GM23338 (cell line): ENCODE data around the gene RASGRF2. TPM values are rescaled to one million over a fixed set of nuclear protein-coding genes. Genes with fewer than 3 reads are reported as not detected.
A peak's percentile ranks its signal among the peaks of the same experiment; 100 is the strongest.

ENCODE experiments used
- ATAC-seq: fragments of 200-7000 bp; cut with Tn5 transposase; 3 replicates; pipeline ENCODE4 v1.9.1; 2020
- DNase-seq: peaks from one replicate; pipeline ENCODE4 v3.0.0-alpha.2; 2015; ENCODE audit warnings: low spot score
- H2AFZ ChIP-seq: fragments of 200-600 bp; sonication (generic); 2 replicates; pipeline ENCODE4 v1.8.0; 2016; ENCODE audit warnings: antibody characterized with exemption, mild to moderate bottlenecking, moderate library complexity
- H3F3A ChIP-seq: fragments of 200-600 bp; sonication (generic); replicated peaks from 2 replicates; pipeline ENCODE4 v1.8.0; 2017; ENCODE audit warnings: antibody characterized with exemption, mixed run types, low read depth
- H3K27ac ChIP-seq: fragments of 200-600 bp; sonication (generic); 2 replicates; pipeline ENCODE4 v1.6.1; 2016; ENCODE audit warnings: low read depth
- H3K27me3 ChIP-seq: fragments of 200-600 bp; sonication (generic); 2 replicates; pipeline ENCODE4 v1.8.0; 2016; ENCODE audit warnings: mild to moderate bottlenecking, mixed run types, moderate library complexity; ENCODE audit not compliant: insufficient read depth
- H3K36me3 ChIP-seq: fragments of 200-600 bp; sonication (generic); 2 replicates; pipeline ENCODE4 v1.8.0; 2016; ENCODE audit warnings: mild to moderate bottlenecking; ENCODE audit not compliant: insufficient read depth
- H3K4me1 ChIP-seq: fragments of 200-600 bp; sonication (generic); 2 replicates; pipeline ENCODE4 v1.8.0; 2016; ENCODE audit warnings: mild to moderate bottlenecking, moderate library complexity; ENCODE audit not compliant: insufficient read depth
- H3K4me2 ChIP-seq: fragments of 200-600 bp; sonication (generic); 2 replicates; pipeline ENCODE4 v1.7.1; 2017; ENCODE audit warnings: mixed run types
- H3K4me3 ChIP-seq: fragments of 200-600 bp; sonication (generic); 2 replicates; pipeline ENCODE4 v1.6.1; 2016; ENCODE audit warnings: mixed run types
- H3K79me2 ChIP-seq: fragments of 200-600 bp; sonication (generic); replicated peaks from 2 replicates; pipeline ENCODE4 v1.8.0; 2017; ENCODE audit warnings: mild to moderate bottlenecking; ENCODE audit not compliant: insufficient read depth
- H3K9me2 ChIP-seq: fragments of 200-600 bp; sonication (generic); 2 replicates; pipeline ENCODE4 v1.8.0; 2017; ENCODE audit not compliant: insufficient read depth
- H4K20me1 ChIP-seq: fragments of 200-600 bp; sonication (generic); replicated peaks from 2 replicates; pipeline ENCODE4 v1.8.0; 2017; ENCODE audit warnings: mild to moderate bottlenecking; ENCODE audit not compliant: insufficient read depth
- H3K27ac Mint-ChIP-seq: 2 replicates; pipeline ENCODE4 v1.8.0; 2020; ENCODE audit warnings: inconsistent platforms, mild to moderate bottlenecking, moderate library complexity, mixed read lengths
- H3K27me3 Mint-ChIP-seq: 3 replicates; pipeline ENCODE4 v1.8.0; 2022; ENCODE audit warnings: low read depth, mild to moderate bottlenecking, moderate library complexity, mixed read lengths, inconsistent platforms; ENCODE audit not compliant: insufficient read depth, poor library complexity
- H3K36me3 Mint-ChIP-seq: 3 replicates; pipeline ENCODE4 v1.8.0; 2021; ENCODE audit warnings: low read depth, mild to moderate bottlenecking, inconsistent platforms, moderate library complexity, mixed read lengths
- H3K4me1 Mint-ChIP-seq: 3 replicates; pipeline ENCODE4 v1.8.0; 2020; ENCODE audit warnings: mild to moderate bottlenecking, inconsistent platforms, mixed read lengths
- H3K4me3 Mint-ChIP-seq: 3 replicates; pipeline ENCODE4 v1.8.0; 2021; ENCODE audit warnings: moderate library complexity, mild to moderate bottlenecking, inconsistent platforms, mixed read lengths
- H3K9me3 Mint-ChIP-seq: 3 replicates; pipeline ENCODE4 v1.8.0; 2020; ENCODE audit warnings: moderate library complexity, mild to moderate bottlenecking, inconsistent platforms, mixed read lengths
- CREB1 ChIP-seq: fragments of 250-450 bp; sonication (Bioruptor Pico); IDR thresholded peaks from 2 replicates; pipeline ENCODE4 v1.5.0; 2020; ENCODE audit warnings: low read depth, mild to moderate bottlenecking, moderate library complexity
- ETS1 ChIP-seq: IDR thresholded peaks from 2 replicates; pipeline ENCODE4 v1.6.1; 2016; ENCODE audit warnings: antibody characterized with exemption
- EZH2 ChIP-seq: fragments of 200-600 bp; sonication (generic); IDR thresholded peaks from one replicate; pipeline ENCODE4 v1.8.0; 2017; ENCODE audit warnings: antibody characterized with exemption, mild to moderate bottlenecking, low read depth; ENCODE audit not compliant: unreplicated experiment
- EZH2phosphoT487 ChIP-seq: fragments of 200-600 bp; sonication (generic); IDR thresholded peaks from one replicate; pipeline ENCODE4 v1.8.1; 2018; ENCODE audit warnings: antibody characterized with exemption; ENCODE audit not compliant: unreplicated experiment
- JUNB ChIP-seq: IDR thresholded peaks from one replicate; pipeline ENCODE4 v1.6.1; 2016; ENCODE audit warnings: antibody characterized with exemption; ENCODE audit not compliant: unreplicated experiment
- NANOG ChIP-seq: IDR thresholded peaks from 2 replicates; pipeline ENCODE4 v1.6.1; 2016; ENCODE audit warnings: antibody characterized with exemption, borderline replicate concordance
- REST ChIP-seq: IDR thresholded peaks from one replicate; pipeline ENCODE4 v1.6.1; 2018; ENCODE audit warnings: antibody characterized with exemption; ENCODE audit not compliant: unreplicated experiment
- STAT1 ChIP-seq: IDR thresholded peaks from one replicate; pipeline ENCODE4 v1.6.1; 2016; ENCODE audit warnings: antibody characterized with exemption; ENCODE audit not compliant: unreplicated experiment
- ZNF114 ChIP-seq: fragments of 250-450 bp; sonication (Bioruptor Pico); IDR thresholded peaks from 2 replicates; pipeline ENCODE4 v1.5.0; 2020; ENCODE audit warnings: mild to moderate bottlenecking, moderate library complexity
- ZNF331 ChIP-seq: fragments of 250-450 bp; sonication (Bioruptor Pico); IDR thresholded peaks from 2 replicates; pipeline ENCODE4 v1.5.0; 2020; ENCODE audit warnings: low read depth, mild to moderate bottlenecking, moderate library complexity
- ZNF462 ChIP-seq: fragments of 250-450 bp; sonication (Bioruptor Pico); IDR thresholded peaks from 2 replicates; pipeline ENCODE4 v1.5.0; 2020; ENCODE audit warnings: mild to moderate bottlenecking, moderate library complexity
- polyA plus RNA-seq: library from polyadenylated mRNA; unstranded; fragments of >200 nt; fragmentation: Nextera tagmentation; extraction: Ambion mirVana; gene quantifications from 2 replicates; pipeline ENCODE4 v1.2.1, GENCODE V29; 2016
- total RNA-seq: library from RNA; depleted of rRNA; stranded (reverse); fragments of >200 nt; shearing (Covaris generic); gene quantifications from 2 replicates; pipeline ENCODE4 v1.2.3, GENCODE V29; 2014

The RASGRF2 gene
- total and polyA plus RNA-seq, 2 experiments from 2014 or later: 5.0 to 19.2 TPM

- Mint-ChIP-seq H3K36me3 (peaks cover 4% of the 10 kb centered on the region; the same call in 2 of the 3 replicates), H3K4me3 (no peak overlapping the region), H3K27me3 (no peaks in the 10 kb centered on the region), H3K27ac (no peak overlapping the region), H3K9me3 (peaks cover 4% of the 10 kb centered on the region), H3K4me1 (peaks cover 14% of the 10 kb centered on the region)
- Histone ChIP-seq H3K36me3 (no peaks in the 10 kb centered on the region), H3K79me2 (no peaks in the 10 kb centered on the region), H3K4me3 (no peak overlapping the region), H3F3A (no peaks in the 10 kb centered on the region), H2AFZ (no peak overlapping the region), H3K27ac (no peak overlapping the region), H3K4me1 (peaks cover 7% of the 10 kb centered on the region; the same call in 1 of the 2 replicates), H3K9me2 (no peaks in the 10 kb centered on the region; the same call in 1 of the 2 replicates), H4K20me1 (no peaks in the 10 kb centered on the region), H3K4me2 (no peak overlapping the region), H3K27me3 (no peaks in the 10 kb centered on the region)
- TF ChIP-seq EZH2: no peak
- no peak for TF ChIP-seq CREB1 (CRISPR knock-in tag)
- DNase-seq (no peak), ATAC-seq (no peak)
Measured at GRCh38 chr5:80915716-80916115, 44.4 kb upstream of the RASGRF2 start.

- Histone ChIP-seq H3K79me2 (no peaks in the 10 kb centered on the region), H3K36me3 (no peaks in the 10 kb centered on the region), H3K9me2 (peaks cover 2% of the 10 kb centered on the region; the same call in 1 of the 2 replicates), H3K4me1 (peaks cover 7% of the 10 kb centered on the region; the same call in 1 of the 2 replicates), H3K27ac (no peak overlapping the region), H3K4me3 (no peak overlapping the region), H3K4me2 (no peak overlapping the region), H4K20me1 (no peaks in the 10 kb centered on the region), H2AFZ (peak overlapping the region; percentile 4; the same call in 1 of the 2 replicates), H3K27me3 (no peaks in the 10 kb centered on the region), H3F3A (no peaks in the 10 kb centered on the region)
- Mint-ChIP-seq H3K27me3 (no peaks in the 10 kb centered on the region), H3K9me3 (peaks cover 4% of the 10 kb centered on the region), H3K4me1 (peaks cover 14% of the 10 kb centered on the region), H3K27ac (no peak overlapping the region), H3K4me3 (no peak overlapping the region), H3K36me3 (peaks cover 4% of the 10 kb centered on the region; the same call in 2 of the 3 replicates)
- DNase-seq (no peak), ATAC-seq (no peak)
- TF ChIP-seq JUNB (no peak), ZNF331 (CRISPR knock-in tag) (no peak), NANOG (no peak), CREB1 (CRISPR knock-in tag) (no peak), ETS1 (no peak), STAT1 (no peak), REST (no peak), EZH2 (no peak), EZH2phosphoT487 (no peak), ZNF462 (CRISPR knock-in tag) (no peak), ZNF114 (CRISPR knock-in tag) (no peak)
Measured at GRCh38 chr5:80916676-80917075, 43.5 kb upstream of the RASGRF2 start.
